K562 (cell line): Measurements from ENCODE around the gene DAG1. TPM values are rescaled to one million over a fixed set of nuclear protein-coding genes. Genes with fewer than 3 reads are reported as not detected.

ENCODE experiments used
- CHCHD3 ChIP-seq: fragments of 250-450 bp; sonication (Bioruptor Pico); IDR thresholded peaks from 2 replicates; pipeline ENCODE4 v2.1.2; 2022; ENCODE audit warnings: mild to moderate bottlenecking
- EP300 ChIP-seq: IDR thresholded peaks from 2 replicates; pipeline ENCODE4 v1.6.1; 2012; ENCODE audit warnings: low read length, improper control_type of control experiment
- FOXM1 ChIP-seq, 2 experiments: fragments of 450-650 bp in 1 of 2; sonication (generic) in 1 of 2; formaldehyde crosslinking in 1 of 2; IDR thresholded peaks; 2 replicates each; pipeline versions ENCODE4 v1.6.1 to v1.9.0; 2017 to 2022; ENCODE audit warnings: low read depth in 2 of 2, mild to moderate bottlenecking in 2 of 2, missing genetic modification reagents in 1 of 2, moderate library complexity in 1 of 2
- NCOA6 ChIP-seq: fragments of 450-650 bp; IDR thresholded peaks from 2 replicates; pipeline ENCODE4 v1.6.1; 2017; ENCODE audit warnings: mild to moderate bottlenecking
- RHOXF2B ChIP-seq: fragments of 250-450 bp; sonication (Bioruptor Pico); conservative IDR thresholded peaks from 2 replicates; pipeline ENCODE4 v1.5.1; 2021
- SPI1 ChIP-seq: IDR thresholded peaks from 2 replicates; pipeline ENCODE4 v1.6.1; 2011; ENCODE audit warnings: low read depth, low read length, control low read depth, borderline replicate concordance
- polyA plus RNA-seq, 8 experiments: library from polyadenylated mRNA; depleted of rRNA in 4 of 8; stranded (reverse) in 5 of 8; unstranded in 3 of 8; fragments of >200 nt; fragmentation: Nextera tagmentation in 2 of 8; fragmentation: Illumina TruSeq in 1 of 8; extraction: Ambion mirVana in 2 of 8; extraction: Trizol in 1 of 8; gene quantifications; 2 replicates each; pipeline versions ENCODE4 v1.2.1 to v1.2.3, GENCODE V29; 2011 to 2014; ENCODE audit warnings: inconsistent platforms in 1 of 8, missing spikeins in 1 of 8
- total RNA-seq, 7 experiments: library from RNA; depleted of rRNA in 6 of 7; stranded (reverse); fragments of >200 nt in 6 of 7; fragmentation: Illumina TruSeq in 2 of 7; extraction: Trizol in 2 of 7; gene quantifications; 2 replicates each; pipeline versions ENCODE4 v1.2.1 to v1.2.3, GENCODE V29; 2011 to 2021; ENCODE audit warnings: low replicate concordance in 1 of 7
- TF ChIP-seq, protein P1 (sequence below), 3 experiments: fragments of 200-800 bp in 1 of 3; sonication (Bioruptor generic) in 1 of 3; sonication (generic) in 1 of 3; formaldehyde crosslinking in 1 of 3; IDR thresholded peaks; 2 replicates each; pipeline versions ENCODE4 v1.6.1 to v1.8.0; 2016 to 2022; ENCODE audit warnings: mild to moderate bottlenecking in 2 of 3, missing compliant biosample characterization in 2 of 3, missing genetic modification characterization in 2 of 3, missing genetic modification reagents in 1 of 3
- TF ChIP-seq, protein P2 (sequence below): fragments of 450-650 bp; IDR thresholded peaks from 2 replicates; pipeline ENCODE4 v1.6.1; 2016; ENCODE audit warnings: mild to moderate bottlenecking, moderate library complexity

DAG1 gene
- total and polyA plus RNA-seq, 9 of the 15 experiments (the other 6 are each of a cell fraction or from before 2014, with no cell fraction given), result 0.29 to 19.6 (median 8.2) TPM

DNA sequence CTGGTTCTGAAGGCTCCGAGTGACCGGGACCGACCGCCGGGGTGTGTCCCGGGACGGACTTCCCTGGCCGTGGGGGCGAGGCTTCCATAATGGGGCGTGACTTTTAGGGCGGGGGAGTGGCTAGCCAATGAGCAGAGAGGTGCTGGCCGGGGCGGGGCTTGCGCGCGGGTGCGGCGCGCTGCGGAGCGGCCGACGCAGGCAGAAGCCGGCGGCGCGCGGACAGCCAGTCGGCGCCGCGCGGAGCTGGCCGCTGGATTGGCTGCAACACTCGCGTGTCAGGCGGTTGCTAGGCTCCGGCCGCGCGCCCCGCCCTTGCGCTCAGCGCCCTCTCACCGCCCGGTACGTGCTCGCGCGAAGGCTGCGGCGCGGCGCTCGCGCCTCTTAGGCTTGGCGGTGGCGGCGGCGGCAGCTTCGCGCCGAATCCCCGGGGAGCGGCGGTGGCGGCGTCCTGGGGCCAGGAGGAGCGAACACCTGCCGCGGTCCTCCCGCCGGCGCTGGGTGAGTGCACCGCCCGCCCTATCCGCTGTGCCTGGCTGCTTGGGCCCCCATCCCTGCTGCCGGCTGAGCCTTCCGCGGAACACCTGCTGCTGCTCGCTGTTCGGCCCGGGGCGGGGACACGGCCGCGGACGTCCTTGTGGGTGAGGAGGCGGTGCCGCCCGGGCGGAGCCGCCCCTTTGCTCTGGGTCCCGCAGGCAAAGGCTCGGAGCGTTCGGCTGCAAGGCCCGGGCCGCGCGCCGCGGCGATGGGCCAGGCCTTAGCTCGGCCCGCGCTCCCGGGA is at the start of gene DAG1 (continued):
- TF ChIP-seq, protein P1, sequence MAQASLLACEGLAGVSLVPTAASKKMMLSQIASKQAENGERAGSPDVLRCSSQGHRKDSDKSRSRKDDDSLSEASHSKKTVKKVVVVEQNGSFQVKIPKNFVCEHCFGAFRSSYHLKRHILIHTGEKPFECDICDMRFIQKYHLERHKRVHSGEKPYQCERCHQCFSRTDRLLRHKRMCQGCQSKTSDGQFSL (CRISPR knock-in tag; IDR thresholded peaks at IDR 0.05), result no peak
- TF ChIP-seq, protein P1 (tag; IDR thresholded peaks at IDR 0.05), result no peak
- TF ChIP-seq RHOXF2B (CRISPR knock-in tag) (no peak), EP300 (no peak), FOXM1 (IDR thresholded peaks at IDR 0.05; ENCODE audit: low read depth) (no peak), FOXM1 (CRISPR knock-in tag; IDR thresholded peaks at IDR 0.05; ENCODE audit: low read depth) (no peak), NCOA6 (no peak), CHCHD3 (CRISPR knock-in tag) (no peak), SPI1 (0 out of 2 replicates have a peak, but pooled peaks have one; percentile 8)
- TF ChIP-seq, protein P2, sequence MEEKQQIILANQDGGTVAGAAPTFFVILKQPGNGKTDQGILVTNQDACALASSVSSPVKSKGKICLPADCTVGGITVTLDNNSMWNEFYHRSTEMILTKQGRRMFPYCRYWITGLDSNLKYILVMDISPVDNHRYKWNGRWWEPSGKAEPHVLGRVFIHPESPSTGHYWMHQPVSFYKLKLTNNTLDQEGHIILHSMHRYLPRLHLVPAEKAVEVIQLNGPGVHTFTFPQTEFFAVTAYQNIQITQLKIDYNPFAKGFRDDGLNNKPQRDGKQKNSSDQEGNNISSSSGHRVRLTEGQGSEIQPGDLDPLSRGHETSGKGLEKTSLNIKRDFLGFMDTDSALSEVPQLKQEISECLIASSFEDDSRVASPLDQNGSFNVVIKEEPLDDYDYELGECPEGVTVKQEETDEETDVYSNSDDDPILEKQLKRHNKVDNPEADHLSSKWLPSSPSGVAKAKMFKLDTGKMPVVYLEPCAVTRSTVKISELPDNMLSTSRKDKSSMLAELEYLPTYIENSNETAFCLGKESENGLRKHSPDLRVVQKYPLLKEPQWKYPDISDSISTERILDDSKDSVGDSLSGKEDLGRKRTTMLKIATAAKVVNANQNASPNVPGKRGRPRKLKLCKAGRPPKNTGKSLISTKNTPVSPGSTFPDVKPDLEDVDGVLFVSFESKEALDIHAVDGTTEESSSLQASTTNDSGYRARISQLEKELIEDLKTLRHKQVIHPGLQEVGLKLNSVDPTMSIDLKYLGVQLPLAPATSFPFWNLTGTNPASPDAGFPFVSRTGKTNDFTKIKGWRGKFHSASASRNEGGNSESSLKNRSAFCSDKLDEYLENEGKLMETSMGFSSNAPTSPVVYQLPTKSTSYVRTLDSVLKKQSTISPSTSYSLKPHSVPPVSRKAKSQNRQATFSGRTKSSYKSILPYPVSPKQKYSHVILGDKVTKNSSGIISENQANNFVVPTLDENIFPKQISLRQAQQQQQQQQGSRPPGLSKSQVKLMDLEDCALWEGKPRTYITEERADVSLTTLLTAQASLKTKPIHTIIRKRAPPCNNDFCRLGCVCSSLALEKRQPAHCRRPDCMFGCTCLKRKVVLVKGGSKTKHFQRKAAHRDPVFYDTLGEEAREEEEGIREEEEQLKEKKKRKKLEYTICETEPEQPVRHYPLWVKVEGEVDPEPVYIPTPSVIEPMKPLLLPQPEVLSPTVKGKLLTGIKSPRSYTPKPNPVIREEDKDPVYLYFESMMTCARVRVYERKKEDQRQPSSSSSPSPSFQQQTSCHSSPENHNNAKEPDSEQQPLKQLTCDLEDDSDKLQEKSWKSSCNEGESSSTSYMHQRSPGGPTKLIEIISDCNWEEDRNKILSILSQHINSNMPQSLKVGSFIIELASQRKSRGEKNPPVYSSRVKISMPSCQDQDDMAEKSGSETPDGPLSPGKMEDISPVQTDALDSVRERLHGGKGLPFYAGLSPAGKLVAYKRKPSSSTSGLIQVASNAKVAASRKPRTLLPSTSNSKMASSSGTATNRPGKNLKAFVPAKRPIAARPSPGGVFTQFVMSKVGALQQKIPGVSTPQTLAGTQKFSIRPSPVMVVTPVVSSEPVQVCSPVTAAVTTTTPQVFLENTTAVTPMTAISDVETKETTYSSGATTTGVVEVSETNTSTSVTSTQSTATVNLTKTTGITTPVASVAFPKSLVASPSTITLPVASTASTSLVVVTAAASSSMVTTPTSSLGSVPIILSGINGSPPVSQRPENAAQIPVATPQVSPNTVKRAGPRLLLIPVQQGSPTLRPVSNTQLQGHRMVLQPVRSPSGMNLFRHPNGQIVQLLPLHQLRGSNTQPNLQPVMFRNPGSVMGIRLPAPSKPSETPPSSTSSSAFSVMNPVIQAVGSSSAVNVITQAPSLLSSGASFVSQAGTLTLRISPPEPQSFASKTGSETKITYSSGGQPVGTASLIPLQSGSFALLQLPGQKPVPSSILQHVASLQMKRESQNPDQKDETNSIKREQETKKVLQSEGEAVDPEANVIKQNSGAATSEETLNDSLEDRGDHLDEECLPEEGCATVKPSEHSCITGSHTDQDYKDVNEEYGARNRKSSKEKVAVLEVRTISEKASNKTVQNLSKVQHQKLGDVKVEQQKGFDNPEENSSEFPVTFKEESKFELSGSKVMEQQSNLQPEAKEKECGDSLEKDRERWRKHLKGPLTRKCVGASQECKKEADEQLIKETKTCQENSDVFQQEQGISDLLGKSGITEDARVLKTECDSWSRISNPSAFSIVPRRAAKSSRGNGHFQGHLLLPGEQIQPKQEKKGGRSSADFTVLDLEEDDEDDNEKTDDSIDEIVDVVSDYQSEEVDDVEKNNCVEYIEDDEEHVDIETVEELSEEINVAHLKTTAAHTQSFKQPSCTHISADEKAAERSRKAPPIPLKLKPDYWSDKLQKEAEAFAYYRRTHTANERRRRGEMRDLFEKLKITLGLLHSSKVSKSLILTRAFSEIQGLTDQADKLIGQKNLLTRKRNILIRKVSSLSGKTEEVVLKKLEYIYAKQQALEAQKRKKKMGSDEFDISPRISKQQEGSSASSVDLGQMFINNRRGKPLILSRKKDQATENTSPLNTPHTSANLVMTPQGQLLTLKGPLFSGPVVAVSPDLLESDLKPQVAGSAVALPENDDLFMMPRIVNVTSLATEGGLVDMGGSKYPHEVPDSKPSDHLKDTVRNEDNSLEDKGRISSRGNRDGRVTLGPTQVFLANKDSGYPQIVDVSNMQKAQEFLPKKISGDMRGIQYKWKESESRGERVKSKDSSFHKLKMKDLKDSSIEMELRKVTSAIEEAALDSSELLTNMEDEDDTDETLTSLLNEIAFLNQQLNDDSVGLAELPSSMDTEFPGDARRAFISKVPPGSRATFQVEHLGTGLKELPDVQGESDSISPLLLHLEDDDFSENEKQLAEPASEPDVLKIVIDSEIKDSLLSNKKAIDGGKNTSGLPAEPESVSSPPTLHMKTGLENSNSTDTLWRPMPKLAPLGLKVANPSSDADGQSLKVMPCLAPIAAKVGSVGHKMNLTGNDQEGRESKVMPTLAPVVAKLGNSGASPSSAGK, result no peak
